GM18873 (cell line): ENCODE results near the gene MSI1.

Experiments
- ATAC-seq: cut with Tn5 transposase; IDR thresholded peaks from one replicate; pipeline ENCODE4 v1.9.1; 2021; ENCODE audit warnings: mild to moderate bottlenecking, moderate library complexity, moderate number of reproducible peaks; ENCODE audit not compliant: unreplicated experiment, low FRiP score

The MSI1 gene

DNA sequence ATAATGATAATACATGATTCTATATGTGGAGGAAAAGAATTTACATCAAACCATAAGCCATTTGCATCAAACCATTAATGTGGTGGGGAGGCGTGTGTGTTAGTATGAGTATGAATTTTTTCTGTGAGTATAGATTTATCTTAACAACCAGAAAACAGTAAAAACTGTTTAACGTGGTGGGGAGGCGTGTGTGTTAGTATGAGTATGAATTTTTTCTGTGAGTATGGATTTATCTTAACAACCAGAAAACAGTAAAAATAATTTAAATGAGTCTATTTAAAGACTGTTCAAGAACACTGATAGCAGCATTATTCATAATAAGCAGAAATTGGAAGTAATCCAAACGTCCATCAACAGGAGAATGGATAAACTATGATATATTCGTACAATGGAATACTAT is 9.1 kb upstream of the MSI1 start:
- no peak for ATAC-seq

DNA sequence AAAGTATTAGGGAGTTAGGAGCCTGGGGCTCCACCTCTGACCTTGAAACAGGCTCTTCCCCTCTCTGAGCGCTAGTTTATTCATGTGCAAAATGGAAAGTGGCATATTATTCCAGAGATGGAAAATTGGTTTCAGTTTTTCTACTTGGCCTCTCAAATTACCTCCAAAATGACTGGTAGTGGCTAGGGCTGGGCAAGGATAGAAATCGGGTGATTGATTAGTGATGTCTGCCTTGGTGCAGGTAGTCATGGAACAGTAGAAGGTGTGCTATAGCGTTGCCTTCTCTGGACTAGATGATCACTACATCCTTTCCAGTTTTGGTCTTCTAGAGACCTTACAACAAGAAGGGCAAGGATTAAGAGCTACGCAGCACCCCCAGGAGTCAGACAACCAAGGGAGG is 8.6 kb upstream of the MSI1 start:
- no peak for ATAC-seq

DNA sequence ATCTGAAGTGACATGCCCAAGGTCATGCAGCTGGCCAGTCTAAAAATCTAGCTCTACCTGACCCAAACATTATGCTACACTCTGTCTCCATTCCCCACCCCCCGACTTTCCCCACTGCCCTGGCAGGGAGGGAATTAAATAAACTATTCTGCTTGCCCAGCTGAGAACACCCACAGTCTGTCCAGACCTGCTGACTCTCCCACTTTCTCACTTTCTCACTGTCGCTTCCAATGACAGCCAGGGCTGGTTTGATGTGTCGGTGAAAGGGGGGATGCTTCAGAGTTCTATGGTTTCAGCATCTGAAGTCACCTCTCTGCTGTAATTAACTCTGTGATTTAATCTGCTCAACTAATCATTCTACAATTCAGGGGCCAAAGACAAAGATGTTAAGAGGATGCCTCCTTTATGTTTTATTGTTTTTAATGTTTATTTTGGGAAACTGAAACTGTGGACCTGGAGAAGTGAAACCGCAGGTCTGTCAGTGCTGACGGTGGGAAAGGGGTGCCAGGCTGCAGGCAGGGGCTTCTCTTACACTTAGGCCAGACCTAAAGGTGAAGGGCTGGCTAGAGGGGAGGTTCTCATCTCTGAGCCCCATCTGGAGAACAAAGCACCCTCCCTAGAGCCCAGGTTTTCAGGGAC is 8.1 kb upstream of the MSI1 start:
- ATAC-seq: no peak

DNA sequence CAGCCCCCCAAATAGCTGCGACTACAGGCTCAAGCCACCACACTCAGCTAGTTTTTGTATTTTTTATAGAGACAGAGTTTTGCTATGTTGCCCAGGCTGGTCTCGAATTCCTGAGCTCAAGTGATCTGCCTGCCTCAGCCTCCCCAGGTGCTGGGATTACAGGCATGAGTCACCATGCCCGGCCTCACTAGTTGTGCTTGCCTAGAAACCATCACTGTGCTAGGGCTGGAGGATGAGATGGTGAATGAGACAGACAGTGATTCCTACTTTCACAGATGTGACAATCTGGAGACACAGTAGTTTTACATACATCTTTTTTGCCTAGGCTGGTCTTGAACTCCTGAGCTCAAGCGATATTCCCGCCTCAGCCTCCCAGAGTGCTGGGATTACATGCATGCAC is 7.5 kb upstream of the MSI1 start:
- no peak for ATAC-seq

DNA sequence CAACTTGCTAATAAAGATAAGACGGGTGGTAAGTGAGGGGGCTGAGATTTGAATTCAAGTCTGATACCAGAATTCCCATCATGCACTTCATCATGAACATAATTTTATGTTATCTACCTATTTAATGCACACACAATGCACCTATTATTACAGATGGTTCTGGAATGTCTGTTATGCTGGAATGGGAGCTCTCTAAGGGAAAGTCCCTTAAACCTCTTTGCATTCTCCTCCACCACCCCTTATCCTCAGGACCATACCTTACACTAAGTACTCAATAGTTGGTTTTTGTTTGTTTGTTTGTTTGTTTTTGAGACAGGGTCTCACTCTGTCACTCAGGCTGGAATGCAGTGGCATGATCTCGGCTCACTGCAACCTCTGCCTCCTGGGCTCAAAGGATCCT is 7.0 kb upstream of the MSI1 start:
- no peak for ATAC-seq

DNA sequence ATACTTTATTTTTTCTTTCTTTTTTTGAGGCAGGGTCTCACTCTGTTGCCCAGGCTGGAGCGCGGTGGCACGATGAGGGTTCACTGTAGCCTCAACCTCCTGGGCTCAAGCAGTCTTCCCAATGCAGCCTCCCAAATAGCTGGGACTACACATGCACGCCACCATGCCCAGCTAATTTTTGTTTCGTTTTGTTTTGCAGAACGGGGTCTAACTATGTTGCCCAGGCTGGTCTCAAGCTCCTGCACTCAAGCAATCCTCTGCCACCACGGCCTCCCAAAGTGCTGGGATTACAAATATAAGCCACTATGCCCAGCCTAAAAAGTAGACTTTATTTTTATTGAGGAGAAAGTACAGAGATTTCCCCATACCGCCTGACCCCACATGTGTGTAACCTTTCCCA is 4.7 kb upstream of the MSI1 start:
- no peak for ATAC-seq

DNA sequence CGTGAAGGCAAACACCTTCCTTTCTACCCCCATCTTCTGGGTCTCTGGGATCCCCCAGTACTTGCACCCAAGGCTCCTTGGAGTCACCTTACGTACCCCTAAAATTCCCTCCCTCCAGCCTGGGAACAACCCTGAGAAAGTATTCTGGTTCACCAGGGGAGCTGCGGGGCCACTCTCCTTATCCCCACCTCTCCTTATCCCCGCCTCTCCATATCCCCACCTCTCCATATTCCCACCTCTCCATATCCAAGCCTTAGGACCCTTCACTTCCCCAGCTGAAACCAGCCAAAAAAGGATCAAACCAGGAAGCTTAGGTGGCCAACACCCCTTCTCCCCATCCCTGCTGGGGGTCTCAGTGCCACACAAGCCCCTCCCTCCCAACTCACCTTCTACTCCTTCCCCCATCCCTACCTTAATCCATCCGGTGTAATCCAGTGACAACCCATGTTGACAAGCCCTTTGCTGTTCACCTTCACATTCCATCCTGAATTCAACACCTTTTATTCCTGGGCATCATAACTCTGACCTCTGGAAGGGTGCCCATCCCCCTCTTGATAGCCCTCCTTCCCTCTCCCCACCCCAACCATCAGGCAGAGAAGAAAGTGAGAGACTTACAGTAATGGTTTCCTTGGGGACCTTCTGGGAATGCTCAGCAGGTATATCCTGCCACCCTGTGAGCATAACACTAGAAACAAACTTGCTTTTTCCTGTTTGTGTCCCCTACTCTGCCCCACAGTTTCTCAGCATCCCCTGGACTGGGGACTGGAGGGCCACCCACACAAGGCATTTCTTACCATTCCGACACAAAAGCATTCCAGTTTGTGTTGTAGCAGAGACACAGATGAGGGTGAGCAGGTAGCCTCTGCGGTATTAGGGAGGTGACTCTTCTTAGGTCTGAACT is 1.6 kb upstream of the MSI1 start:
- ATAC-seq: no peak

DNA sequence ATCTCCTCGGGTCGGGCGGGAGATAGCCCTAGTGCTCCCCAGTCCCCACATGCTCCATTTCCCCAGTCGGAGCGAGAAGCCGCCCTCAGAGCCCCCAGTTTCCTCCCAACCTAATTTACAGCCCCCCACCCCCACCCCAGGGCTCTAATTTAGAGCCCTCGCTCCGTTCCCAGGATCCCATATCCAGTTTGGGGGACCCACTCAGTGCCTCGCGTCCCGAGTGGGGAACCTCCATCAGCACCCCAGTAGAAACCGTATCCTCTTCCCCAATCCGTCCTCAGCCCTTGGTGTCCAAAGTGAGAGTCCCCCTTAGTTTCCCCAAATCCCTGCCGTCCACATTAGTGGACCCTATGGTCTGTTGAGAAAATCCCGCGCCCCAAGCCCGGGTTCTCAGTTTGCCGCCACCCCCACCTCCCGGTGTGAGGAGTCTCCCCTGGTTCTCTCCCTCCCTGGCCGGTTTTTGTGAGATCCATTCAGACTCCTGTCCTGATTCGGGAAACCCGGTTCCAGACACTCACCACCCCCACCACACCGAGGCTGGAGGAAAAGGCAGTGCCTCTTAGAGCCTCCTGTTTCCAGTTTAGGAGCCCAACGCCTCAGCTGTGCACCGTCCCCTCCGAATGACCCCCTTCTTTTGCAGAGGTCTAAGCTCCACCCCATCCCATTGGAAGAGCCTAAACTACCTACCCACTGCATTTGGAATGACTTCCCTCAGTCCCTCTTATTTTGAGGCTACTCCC is 809 bp upstream of the MSI1 start:
- no peak for ATAC-seq

DNA sequence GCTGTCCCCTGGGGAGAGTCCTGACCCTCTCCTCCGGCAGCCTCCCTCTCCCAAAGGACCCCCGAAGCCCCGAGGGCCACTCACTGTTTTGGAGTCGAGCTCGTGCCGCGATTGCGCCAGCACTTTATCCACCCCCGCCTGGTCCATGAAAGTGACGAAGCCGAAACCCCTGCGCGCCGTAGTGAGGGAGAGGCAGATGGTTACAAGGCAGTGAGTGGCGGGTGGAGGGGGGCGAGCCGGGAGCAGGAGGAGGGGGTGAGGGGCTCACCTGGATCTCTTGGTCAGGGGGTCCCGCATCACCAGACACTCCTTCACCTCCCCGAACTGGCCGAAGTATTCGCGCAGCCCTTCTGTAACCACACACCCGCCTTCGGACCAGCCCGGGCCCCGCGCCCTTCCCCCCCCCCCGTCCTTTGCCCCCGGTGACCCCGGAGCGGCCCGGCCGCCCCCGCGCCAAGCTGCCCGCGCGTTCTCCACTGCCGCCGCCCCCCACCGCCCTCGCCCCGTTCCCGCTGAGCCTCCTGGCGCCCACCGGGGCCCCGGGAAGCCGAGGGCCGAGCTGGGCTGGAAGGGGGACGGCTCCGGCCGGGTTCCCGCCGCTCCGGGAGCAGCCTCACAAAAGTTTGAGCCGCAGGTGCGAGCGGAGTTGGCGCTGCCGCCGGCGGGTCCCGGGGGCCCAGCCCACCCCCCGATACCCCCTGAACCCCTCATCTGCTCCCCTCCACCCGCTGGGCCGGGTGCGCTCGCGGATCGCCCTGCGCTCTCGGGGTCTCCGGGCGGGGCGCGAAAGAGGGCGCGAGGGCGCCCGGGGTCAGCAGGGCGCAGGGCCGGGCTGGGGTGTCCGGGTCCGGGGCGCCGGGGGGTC is 808 bp downstream of the MSI1 start:
- ATAC-seq: no peak

DNA sequence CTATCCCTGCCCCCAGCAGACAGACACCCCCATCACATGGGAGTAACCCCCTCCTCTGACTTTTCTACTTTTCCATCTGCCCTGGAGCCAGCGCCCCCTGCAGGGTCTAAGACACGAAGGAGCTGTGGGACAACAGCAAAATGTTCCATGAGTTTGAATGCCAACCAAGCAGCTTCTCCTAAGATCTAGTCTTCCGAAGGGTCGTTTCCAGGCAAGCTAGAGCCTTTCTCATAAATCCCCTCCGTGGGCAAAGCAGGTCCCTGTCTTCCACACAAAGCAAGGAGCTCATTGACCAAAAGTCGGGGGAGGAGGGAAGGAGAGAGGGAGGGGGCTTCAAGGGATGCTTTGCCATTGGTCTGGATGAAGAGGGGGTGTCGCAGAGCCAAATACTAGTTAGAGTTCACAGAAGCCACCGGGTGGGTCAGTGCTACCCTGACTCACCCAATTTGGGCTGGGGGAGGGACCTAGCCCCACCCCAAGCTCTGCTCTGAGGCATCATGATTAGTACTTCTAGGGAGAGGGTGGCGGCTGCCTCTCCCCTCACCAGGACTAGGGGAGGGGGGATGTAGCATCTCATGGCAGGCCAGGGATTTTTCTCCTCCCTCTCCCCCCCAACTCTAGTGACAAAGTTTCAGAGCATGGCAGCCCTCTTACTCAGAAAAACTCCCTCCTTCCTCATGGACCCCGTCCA is 1.6 kb downstream of the MSI1 start:
- no peak for ATAC-seq

DNA sequence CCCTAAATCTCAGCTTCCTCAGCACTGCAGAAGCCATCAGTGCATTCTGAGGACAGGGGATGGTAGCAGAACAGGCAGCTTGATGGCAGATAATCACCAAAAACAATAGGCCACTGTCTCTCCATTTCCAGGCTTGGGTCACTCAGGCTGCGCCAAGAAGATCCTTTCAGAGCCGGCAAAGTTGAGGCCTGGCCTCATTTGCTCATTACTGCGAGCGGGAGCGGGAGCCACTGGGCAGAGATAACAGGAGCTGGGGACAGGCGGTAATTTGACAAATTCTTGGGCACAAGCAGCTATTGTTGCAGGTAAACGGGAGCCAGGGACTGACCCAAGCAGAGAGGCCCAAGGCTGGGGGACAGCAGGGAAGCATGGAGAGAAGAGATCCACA is 2.1 kb downstream of the MSI1 start:
- ATAC-seq: no peak

DNA sequence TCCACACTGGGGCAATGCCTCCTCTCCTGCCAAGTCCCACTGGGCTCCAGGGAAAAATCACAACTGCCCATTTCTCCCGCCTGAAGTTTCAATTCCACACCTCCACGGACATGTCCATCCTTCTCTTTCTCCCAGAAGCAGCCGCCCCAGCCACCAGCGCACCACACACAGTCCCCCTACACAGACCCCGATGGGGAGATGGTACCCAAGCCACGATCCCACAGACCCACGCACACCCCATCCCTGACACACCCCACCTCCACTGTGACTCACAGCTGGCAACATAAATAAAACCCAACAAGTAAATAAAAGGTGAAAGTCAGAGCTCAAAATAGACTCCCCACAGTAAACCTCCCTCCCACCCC is 2.6 kb downstream of the MSI1 start:
- ATAC-seq: no peak

DNA sequence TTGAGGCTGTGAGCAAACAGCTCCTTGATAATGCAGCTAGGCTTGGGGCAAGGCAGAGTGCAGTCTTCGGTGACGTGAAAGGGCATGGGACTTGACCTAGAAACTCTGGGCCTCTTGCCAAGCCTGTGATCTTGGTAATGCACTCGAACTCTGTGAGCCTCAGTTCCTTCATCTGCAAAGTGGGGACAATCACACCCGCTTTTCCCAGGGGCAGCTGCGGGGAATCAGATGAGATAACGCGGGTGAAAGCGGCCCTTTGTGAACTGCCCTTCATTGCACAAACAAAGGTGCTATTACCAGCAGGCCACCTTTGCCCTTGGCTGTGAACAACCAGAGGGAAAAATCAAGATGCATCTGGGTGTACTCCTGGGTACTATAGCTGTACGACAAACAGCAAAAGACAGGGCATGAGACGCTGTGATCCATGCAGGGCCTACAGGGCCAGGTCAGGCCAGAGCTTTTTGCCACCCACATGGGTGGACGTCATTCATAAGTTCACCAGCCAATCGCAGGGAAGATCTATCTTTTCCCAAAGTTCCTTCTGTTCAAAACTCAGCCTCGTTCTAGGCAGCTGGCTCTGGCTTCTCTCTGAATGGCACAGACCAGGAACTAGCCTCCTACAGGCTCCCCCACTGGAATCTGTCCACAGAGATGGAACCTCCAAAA is 3.2 kb downstream of the MSI1 start:
- ATAC-seq: no peak

DNA sequence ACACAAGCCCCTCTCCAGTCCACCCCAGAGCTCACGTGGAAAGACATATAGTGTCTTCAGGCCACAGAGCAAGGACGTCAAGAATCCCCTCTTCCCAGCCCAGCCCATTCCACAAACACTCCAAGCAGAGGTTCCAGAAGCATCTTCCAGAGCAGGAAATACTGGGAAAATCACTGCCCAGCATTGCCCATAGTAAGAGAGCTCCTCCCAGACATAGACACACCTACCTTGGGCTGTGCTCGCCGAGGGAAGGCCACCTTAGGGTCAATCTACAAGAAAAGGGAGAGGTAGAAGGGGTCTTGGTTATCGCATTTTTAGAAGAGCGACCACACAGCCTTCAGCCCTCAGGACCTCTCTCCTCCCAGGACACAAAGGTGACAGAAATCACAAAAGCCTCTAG is 4.5 kb downstream of the MSI1 start:
- ATAC-seq: no peak

DNA sequence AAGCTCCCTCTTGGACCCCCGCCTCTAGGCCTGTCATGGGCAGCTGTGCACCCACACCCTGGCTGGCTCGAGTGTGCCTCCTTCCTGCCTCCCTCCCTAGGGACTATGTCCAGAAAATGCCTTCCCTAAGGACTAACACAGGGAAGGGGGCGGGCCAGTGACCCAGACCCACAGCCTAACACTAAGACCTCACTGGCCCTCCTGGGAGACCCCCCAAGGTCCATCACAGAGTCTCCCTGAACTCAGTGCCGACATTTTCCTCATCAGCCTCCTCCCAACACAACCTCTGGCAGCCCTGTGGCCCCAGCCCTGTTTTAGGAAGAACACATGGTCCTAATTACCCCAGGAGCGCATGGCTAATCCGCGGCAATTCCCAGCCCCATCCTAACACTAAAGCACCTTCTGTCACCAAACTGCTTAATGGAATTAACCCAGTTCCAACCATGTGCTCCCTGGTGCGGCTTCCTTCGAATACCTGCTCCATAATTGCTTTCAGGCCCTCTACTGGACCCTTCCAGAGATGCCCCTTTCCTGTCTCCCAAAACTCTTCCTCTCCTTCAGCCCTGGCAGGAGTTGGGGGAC is 5.6 kb downstream of the MSI1 start:
- no peak for ATAC-seq

DNA sequence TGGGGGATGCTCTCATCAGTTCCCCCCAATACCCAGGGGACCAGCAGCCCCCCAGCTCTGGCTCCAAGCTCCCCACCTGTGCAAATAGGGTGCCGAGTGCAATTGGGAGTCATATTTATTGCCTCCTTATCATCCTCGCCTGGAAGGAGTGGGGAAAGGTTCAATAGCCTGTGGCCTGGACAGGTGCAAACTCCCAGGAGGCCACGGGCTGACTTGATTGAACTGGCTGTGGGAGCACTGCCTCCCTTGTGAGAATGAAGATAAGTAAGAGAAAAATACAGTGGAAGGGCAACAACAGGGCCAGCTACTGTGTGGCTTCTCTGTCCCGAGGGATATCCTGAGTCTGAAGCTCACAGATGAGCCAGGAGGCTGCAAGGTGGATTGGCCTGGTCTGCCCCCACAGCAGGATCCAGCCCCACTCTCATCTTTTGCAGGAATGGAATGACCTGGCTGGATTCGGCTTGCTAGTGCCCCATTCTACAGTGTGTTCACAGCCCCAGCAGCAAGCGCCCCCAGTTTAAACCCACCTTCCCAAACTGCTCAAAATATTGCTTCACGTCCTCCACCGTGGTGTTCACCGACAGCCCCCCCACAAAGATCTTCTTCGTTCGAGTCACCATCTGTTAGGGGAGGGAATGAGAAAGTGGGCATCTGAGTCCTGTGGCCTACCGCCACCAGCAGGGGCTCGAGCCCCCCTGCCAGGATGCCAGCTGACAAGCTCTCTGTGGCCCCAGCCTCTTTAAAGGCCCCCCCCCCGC is 6.3 kb downstream of the MSI1 start:
- no peak for ATAC-seq

DNA sequence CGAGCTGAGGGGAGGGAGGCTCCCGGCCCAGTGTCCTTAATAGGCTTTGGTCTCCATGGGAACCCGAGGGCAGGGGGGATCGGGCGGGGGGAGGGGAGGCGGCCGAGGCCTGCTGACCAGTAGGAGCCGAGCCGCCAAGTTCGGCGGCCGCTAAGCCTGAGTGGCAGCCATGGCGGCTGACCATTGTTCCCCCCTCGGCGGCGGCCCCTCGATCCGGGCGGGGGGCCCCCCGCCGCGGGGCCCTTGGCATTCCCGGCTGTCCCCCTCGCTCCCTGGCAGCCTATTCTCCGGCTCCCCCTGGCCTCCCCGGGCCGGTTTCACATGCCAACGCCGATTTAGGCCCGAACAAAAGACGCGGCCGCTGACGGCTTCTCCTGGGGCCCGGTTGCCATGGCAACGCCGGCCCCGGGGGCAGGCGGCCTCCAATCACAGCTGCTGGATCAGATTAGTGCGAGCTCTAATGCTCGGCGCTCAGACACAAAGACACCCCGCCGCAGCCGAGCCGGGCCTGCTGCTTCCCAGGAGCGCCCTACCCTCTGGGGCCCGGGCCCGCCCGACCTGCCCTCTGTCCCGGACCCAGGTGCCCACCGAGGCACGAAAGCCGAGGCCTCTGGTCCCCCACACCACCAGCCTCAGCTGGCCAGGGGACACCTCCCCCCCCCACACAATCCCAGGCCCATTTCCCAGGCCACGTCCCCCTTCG is 7.3 kb downstream of the MSI1 start:
- ATAC-seq: no peak

DNA sequence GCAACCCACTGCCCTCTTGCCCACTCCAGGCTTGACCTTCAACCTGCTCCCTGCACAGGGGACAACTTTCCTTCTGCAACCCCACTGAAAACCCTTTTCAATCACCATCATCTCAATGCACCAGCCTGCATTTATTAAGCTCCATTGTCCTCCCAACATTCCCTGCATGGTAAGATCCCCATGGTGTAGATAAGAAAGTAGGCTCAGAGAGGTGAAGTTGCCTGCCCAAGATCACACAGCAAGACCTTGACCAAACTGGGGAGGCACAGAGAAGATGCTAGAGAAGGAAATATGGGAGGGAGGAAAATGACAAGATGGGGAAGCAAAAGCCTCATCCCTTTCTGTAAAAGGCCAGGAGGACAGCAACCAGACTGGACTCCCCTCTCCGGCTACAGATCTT is 9.8 kb downstream of the MSI1 start:
- no peak for ATAC-seq
